KMS-11 (cell line): Measurements from ENCODE around the gene KICS2.

Experiments used
- H2AFZ ChIP-seq: fragments of 200-600 bp; sonication (generic); 2 replicates; pipeline ENCODE4 v1.6.1; 2016; ENCODE audit warnings: antibody characterized with exemption, mixed run types, low read depth
- H3K27ac ChIP-seq: fragments of 200-600 bp; sonication (generic); 2 replicates; pipeline ENCODE4 v1.6.1; 2016; ENCODE audit warnings: mild to moderate bottlenecking, mixed run types
- H3K27me3 ChIP-seq: fragments of 200-600 bp; sonication (generic); 2 replicates; pipeline ENCODE4 v1.6.1; 2017; ENCODE audit warnings: mild to moderate bottlenecking, low read depth, mixed run types, moderate library complexity; ENCODE audit not compliant: insufficient read depth
- H3K36me3 ChIP-seq: fragments of 200-600 bp; sonication (generic); 2 replicates; pipeline ENCODE4 v1.6.1; 2017; ENCODE audit warnings: mild to moderate bottlenecking, mixed run types; ENCODE audit not compliant: insufficient read depth
- H3K4me1 ChIP-seq: fragments of 200-600 bp; sonication (generic); 2 replicates; pipeline ENCODE4 v1.6.1; 2016; ENCODE audit warnings: mild to moderate bottlenecking, low read depth, mixed run types; ENCODE audit not compliant: poor library complexity, severe bottlenecking
- H3K4me2 ChIP-seq: fragments of 200-600 bp; sonication (generic); 2 replicates; pipeline ENCODE4 v1.7.0; 2016; ENCODE audit warnings: mild to moderate bottlenecking, mixed run types
- H3K4me3 ChIP-seq: fragments of 200-600 bp; sonication (generic); IDR thresholded peaks from 2 replicates; pipeline ENCODE4 v1.6.1; 2017; ENCODE audit warnings: low read depth, low read length, mixed read lengths; ENCODE audit not compliant: insufficient read depth
- H3K79me2 ChIP-seq: fragments of 200-600 bp; sonication (generic); 2 replicates; pipeline ENCODE4 v1.6.1; 2016; ENCODE audit warnings: low read depth, mixed run types; ENCODE audit not compliant: insufficient read depth
- H3K9ac ChIP-seq: fragments of 200-600 bp; sonication (generic); 2 replicates; pipeline ENCODE4 v1.6.1; 2016; ENCODE audit warnings: mild to moderate bottlenecking, mixed run types
- H4K20me1 ChIP-seq: fragments of 200-600 bp; sonication (generic); 2 replicates; pipeline ENCODE4 v1.6.1; 2016; ENCODE audit warnings: mild to moderate bottlenecking, mixed run types; ENCODE audit not compliant: insufficient read depth
- TF ChIP-seq, protein P1 (sequence below): fragments of 200-600 bp; sonication (generic); conservative IDR thresholded peaks from 2 replicates; pipeline ENCODE4 v1.6.1; 2017; ENCODE audit warnings: low read depth, mild to moderate bottlenecking, antibody characterized with exemption, low read length, moderate library complexity, mixed read lengths

KICS2 gene

DNA sequence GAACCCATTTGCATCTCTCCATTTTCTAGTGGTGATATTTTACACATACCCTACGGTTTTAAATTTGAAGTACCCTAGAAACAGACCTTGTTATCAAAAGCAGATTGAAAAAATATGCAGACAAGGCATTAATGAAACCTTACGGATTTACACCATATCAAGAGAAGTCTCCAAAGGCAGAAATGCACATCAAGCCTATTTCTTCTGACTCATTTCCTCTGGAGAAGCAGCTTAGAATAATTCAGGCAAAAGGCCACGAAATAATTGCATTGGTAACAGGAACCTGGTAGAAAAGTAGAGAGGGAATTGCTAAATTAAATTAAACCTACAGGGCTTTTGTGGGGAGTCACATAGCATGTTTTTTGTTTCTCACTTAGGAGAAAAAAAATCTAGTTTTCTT, 34.7 kb downstream of the KICS2 start:
- H3K4me3 ChIP-seq, result no peak overlapping the region
- no peak overlapping the region for H2AFZ ChIP-seq
- no peaks in the 10 kb centered on the region for H3K4me1 ChIP-seq
- H3K27me3 ChIP-seq, result no peaks in the 10 kb centered on the region
- no peak overlapping the region for H3K4me2 ChIP-seq
- TF ChIP-seq, protein P1, sequence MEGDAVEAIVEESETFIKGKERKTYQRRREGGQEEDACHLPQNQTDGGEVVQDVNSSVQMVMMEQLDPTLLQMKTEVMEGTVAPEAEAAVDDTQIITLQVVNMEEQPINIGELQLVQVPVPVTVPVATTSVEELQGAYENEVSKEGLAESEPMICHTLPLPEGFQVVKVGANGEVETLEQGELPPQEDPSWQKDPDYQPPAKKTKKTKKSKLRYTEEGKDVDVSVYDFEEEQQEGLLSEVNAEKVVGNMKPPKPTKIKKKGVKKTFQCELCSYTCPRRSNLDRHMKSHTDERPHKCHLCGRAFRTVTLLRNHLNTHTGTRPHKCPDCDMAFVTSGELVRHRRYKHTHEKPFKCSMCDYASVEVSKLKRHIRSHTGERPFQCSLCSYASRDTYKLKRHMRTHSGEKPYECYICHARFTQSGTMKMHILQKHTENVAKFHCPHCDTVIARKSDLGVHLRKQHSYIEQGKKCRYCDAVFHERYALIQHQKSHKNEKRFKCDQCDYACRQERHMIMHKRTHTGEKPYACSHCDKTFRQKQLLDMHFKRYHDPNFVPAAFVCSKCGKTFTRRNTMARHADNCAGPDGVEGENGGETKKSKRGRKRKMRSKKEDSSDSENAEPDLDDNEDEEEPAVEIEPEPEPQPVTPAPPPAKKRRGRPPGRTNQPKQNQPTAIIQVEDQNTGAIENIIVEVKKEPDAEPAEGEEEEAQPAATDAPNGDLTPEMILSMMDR, result no peak
- H3K36me3 ChIP-seq, result no peaks in the 10 kb centered on the region
- no peak overlapping the region for H3K27ac ChIP-seq
- no peaks in the 10 kb centered on the region for H4K20me1 ChIP-seq
- H3K79me2 ChIP-seq, result no peaks in the 10 kb centered on the region
- no peak overlapping the region for H3K9ac ChIP-seq

DNA sequence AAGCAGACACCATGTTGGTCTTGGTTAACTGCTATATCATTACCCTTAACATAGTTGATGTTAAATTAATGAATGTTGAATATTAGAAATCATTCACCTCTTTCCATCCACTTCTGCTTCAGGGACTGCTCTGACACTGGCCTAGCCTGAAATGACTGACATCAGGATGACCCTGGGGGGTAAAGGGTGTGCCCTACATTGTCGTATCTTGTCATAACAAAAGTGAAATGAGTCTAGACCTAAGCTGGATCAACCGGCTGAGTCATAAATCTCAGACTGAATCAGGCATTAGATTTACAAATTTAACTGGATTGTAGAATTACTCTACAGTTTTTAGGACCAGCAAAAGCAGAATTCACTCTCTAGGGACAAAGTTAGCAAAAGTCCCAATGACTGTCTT, 35.3 kb downstream of the KICS2 start:
- Histone ChIP-seq H3K4me1 (no peaks in the 10 kb centered on the region), H3K4me2 (no peak overlapping the region), H3K27me3 (no peaks in the 10 kb centered on the region), H4K20me1 (no peaks in the 10 kb centered on the region), H3K36me3 (no peaks in the 10 kb centered on the region), H3K79me2 (no peaks in the 10 kb centered on the region), H3K9ac (no peak overlapping the region), H2AFZ (no peak overlapping the region), H3K27ac (no peak overlapping the region), H3K4me3 (no peak overlapping the region)
- TF ChIP-seq, protein P1, result no peak

DNA sequence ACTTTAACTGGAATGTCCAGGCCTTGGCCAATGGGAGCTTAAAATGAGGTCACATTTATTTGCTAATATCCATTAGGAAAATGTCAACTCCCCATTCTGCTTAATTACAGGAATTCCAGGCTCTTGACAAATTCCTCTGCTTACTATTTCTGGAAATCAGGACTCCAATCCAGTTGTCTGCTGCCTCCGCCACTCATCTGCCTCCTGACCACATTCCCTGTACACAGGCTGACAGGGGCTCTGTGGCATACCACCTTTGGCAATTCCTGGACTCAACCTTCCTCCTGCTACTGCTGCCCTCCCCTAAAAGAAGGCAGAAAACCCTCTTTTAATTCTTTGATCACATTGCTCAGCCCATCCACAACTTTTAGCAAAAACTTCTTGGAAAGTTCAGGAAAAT, 37.9 kb downstream of the KICS2 start:
- Histone ChIP-seq H3K36me3 (no peaks in the 10 kb centered on the region), H2AFZ (no peak overlapping the region), H3K27ac (no peak overlapping the region), H3K79me2 (no peaks in the 10 kb centered on the region), H3K4me3 (no peak overlapping the region), H3K4me2 (no peak overlapping the region), H3K9ac (no peak overlapping the region), H3K27me3 (no peaks in the 10 kb centered on the region), H4K20me1 (no peaks in the 10 kb centered on the region), H3K4me1 (no peaks in the 10 kb centered on the region)
- TF ChIP-seq, protein P1, result no peak

DNA sequence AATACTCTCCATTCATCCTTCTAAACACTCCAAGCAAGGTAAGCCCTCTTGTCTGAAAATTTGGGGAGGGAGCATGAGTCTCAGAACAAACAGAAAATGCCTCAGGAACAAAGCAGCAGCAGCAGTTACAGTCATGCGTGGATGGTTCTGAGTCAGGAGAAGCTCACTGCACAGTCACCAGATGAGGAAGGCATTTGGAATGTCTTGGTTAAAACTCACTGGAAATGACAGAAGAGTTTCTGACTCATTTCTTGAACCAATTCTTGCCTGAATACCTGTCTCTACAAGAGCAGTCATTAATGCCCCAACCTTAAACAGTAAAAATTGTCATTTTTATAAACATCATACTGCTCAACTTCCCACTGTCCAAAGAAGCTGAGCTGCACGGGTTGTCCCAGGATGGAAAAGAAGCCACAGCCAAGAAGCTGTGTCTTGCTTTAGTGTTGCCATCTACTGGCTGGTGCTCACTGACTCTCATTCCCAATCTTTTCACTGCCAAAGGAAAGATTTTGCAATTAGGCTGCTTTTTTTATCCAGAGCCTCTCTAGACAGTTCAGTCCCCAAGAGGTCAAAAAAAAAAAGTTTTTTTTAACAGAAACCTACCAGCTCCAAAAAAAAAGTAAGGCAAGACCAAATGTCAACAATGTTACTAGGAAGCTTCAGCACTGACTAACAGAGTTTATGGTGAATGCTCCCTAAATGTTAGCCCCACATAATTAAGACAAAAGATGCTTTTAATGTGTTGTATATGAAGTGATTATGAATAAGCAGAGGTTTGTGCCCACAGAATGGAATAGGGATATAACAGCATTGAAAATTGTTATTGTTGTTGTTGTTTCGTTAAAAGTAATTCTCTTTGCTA, 40.4 kb downstream of the KICS2 start:
- no peak overlapping the region for H3K9ac ChIP-seq
- H4K20me1 ChIP-seq, result no peaks in the 10 kb centered on the region
- no peaks in the 10 kb centered on the region for H3K27me3 ChIP-seq
- H3K4me3 ChIP-seq, result no peak overlapping the region
- H3K4me1 ChIP-seq, result no peaks in the 10 kb centered on the region
- no peak overlapping the region for H3K27ac ChIP-seq
- H3K4me2 ChIP-seq, result no peak overlapping the region
- no peaks in the 10 kb centered on the region for H3K79me2 ChIP-seq
- no peak overlapping the region for H2AFZ ChIP-seq
- TF ChIP-seq, protein P1, result 0 out of 2 replicates have a peak, but pooled peaks have one; percentile 22
- H3K36me3 ChIP-seq, result no peaks in the 10 kb centered on the region
